HCT116 (cell line): ENCODE data around the gene FOXP1.

Experiments used
- RAD21 ChIP-seq: IDR thresholded peaks from 2 replicates; pipeline ENCODE4 v1.6.1; 2012; ENCODE audit warnings: low read depth, mild to moderate bottlenecking
- YY1 ChIP-seq: IDR thresholded peaks from 2 replicates; pipeline ENCODE4 v1.6.1; 2011; ENCODE audit warnings: low read length, low read depth, moderate library complexity, mild to moderate bottlenecking; ENCODE audit not compliant: insufficient replicate concordance; ENCODE audit errors: extremely low read depth
- TF ChIP-seq, protein P1 (sequence below): IDR thresholded peaks from 2 replicates; pipeline ENCODE4 v1.6.1; 2012; ENCODE audit warnings: low read depth

GRCh38 chr3:71374582-71374981 is 208.9 kb downstream of the FOXP1 start:
- TF ChIP-seq, protein P1, sequence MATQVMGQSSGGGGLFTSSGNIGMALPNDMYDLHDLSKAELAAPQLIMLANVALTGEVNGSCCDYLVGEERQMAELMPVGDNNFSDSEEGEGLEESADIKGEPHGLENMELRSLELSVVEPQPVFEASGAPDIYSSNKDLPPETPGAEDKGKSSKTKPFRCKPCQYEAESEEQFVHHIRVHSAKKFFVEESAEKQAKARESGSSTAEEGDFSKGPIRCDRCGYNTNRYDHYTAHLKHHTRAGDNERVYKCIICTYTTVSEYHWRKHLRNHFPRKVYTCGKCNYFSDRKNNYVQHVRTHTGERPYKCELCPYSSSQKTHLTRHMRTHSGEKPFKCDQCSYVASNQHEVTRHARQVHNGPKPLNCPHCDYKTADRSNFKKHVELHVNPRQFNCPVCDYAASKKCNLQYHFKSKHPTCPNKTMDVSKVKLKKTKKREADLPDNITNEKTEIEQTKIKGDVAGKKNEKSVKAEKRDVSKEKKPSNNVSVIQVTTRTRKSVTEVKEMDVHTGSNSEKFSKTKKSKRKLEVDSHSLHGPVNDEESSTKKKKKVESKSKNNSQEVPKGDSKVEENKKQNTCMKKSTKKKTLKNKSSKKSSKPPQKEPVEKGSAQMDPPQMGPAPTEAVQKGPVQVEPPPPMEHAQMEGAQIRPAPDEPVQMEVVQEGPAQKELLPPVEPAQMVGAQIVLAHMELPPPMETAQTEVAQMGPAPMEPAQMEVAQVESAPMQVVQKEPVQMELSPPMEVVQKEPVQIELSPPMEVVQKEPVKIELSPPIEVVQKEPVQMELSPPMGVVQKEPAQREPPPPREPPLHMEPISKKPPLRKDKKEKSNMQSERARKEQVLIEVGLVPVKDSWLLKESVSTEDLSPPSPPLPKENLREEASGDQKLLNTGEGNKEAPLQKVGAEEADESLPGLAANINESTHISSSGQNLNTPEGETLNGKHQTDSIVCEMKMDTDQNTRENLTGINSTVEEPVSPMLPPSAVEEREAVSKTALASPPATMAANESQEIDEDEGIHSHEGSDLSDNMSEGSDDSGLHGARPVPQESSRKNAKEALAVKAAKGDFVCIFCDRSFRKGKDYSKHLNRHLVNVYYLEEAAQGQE = no peak
- TF ChIP-seq RAD21 (no peak), YY1 (no peak)
